ENCODE data around the gene NUP210L. TPM values are rescaled to one million over a fixed set of nuclear protein-coding genes. Genes with fewer than 3 reads are reported as not detected.

NUP210L gene
- not detected in 5 replicates for total RNA-seq (2022; extraction: Qiagen RNA extraction)

DNA sequence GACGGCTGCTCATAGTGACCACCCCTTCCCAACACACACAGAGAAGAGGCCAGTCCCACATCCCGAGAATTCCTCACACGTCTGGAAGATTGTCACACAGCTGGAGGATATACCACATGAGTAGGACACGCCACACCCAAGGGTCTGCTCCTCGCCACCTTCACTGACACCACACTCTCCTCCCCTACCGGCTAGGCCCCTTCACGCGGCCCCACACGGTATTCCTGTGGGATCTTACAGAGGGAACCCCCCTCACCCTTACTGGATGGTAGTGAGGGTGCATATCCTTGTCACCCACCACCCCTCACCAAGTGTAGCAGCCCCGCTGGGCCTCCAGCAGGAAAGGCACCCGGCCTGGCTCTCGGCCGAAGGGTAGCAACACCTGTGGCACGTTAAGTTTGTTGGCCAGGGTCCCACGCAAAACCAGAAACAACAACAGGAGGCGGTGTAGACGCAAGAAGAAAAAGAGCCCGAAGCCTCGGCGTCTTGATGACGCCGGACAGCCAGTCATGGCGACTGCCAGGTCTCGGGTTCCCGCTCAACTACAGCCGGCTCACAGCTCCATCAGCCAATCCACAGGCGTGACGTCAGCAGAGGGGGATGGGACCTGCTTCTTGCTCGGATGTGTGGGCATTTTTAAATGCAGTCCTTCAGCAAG lies at the start of gene NUP210L:
Gene NUP210L (minus strand): TSS at position 540 of the 658 bp plus-strand sequence.

DNA sequence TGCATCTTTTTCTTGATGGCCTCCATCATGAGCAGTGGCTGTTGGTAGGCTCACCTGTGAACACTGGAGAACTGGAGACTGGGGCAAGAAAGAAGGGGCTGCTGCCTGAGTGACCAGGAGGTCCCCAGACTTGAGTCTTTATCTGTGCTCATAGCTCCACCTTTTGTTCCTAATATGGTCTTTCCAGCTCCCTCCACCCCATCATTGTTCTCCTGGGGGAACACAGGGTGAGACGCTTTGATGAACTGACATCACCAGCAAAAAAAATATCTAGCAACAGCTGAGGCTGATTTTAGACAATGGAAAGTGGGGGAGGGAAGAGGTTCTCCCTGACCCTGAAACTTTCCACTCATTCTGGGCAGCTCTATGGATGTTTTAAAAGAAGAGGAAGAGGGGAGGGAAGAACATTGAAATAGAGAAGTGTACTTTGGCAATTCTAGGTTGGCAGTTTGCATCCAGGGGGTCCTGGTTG lies 37.2 kb upstream of the NUP210L start, which contains the start of gene TPM3:
Gene TPM3 (minus strand): TSS at position 111 of the 472 bp plus-strand sequence. CDS start 82 bp downstream, at position 29.

DNA sequence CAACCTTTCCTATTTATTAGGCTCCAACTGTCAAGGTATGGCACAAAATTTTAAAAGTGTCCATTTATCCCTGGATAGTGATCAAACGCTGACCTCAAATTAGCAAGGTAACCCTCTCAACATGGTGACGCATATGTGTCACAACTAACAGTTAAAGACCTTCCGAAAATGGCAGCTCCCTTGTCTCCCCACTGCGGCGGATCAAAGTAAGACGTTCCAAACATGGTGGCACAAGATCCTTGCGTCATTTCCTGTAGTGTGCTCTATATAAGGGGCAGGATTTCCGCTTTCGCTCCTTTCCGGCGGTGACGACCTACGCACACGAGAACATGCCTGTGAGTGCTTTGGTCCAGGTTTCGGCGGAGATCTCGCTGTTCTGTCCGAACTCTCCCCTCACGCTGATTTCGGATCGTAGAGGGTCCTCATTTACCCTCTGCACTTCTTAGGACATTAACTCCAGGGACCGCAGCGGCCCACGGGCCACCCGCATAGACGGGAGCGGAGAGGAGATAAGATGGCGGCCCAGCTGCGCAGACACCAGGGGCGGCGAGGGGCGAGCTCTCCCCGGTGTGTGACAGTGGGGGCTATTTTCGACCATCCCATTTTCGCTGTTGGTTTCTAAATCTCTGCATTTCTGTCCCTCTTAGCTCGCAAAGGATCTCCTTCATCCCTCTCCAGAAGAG lies 164.3 kb downstream of the NUP210L start, which contains the start of gene RPS27:
Gene RPS27 (plus strand): TSS at position 295 of the 683 bp plus-strand sequence. CDS start 35 bp downstream, at position 330.

DNA sequence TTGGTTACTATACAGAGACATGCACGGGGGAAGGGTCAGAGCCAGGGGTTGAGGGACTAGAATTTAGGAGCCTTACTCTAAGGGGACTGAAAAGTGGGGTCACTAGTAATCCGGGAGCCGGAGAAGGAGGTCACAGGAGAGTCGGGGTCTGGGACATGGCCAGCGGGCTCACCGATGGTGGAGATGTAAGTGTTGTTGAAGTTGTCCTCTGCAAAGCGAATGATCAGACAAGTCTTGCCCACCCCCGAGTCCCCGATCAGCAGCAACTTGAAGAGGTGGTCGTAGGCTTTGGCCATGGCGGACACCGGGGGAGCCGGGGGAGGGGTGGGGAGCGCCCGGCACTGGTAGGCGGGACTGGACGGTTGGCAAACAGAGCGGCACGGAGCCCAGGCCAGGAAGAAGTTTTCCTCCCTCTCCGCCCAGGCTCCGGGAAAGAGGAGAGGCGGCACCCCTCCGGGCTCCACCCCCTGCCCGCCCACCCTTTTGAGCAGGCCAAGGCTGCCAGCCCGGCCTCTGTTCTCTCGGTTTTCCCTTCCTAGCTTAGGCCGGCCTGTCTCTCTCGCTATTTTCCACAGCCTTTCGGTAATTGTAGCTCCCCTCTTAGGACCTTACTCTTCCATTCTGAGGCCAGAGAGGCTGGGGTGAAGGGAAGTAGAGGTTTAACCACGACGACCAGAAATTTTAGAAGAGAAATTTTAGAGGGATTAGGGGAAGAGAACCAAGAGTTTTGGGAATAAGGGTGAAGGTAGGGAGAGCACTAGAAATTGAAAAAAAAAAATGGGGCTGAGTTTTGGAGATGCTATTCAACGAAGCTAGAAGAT lies 168.7 kb downstream of the NUP210L start, which contains the start of gene RAB13:
Gene RAB13 (minus strand): TSS at position 399 of the 821 bp plus-strand sequence. CDS start 103 bp downstream, at position 296.

DNA sequence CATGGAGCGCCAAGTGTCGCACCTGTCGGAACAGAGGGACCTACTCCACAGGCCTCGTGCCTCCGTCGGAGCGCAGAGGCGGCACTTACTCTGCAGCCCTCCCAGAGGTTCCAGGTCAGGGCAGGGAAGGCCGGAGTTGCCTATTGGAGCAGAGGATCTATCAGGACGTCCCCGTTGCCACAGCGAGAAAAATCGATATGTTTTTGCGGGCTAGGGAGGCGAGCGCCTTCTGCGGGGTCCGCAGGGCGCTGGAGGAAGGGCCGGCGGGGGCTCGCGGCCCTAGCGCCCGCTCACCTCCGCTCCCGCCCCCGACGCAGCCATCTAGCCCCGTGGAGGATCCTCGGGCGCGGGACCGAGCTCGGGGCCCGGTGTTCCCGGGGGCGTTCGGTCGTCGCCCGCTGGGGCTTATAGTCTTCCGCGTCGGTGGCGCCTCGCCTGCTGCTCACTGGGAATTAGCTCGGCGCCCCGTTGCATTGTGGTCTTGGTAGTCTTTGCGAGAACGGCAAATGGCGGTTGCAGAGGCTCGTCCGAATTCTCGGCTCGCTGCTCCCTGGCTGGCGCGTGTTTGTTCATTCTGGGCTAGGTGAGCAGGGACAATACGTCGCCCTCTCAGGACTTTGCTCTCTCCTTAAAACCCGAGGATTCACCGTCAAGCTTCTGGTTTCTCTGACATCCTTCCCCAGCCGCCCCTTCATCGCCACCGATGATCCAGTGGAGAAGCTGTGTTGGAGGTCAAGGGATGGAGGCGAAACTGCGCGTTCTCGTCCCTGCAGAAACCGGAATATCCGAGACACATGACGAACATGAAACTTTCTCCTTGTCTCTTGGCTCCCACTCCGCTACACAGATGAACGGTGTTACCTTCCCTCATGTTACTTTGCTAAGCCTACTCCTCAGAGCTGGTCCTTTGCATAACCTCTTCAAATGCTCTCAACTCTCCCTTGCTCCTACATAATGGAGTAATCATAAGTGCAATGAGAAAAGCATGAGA lies 177.3 kb downstream of the NUP210L start, which contains the start of gene JTB:
Gene JTB (minus strand): TSS at position 425 of the 991 bp plus-strand sequence. CDS start 422 bp downstream, at position 3.

DNA sequence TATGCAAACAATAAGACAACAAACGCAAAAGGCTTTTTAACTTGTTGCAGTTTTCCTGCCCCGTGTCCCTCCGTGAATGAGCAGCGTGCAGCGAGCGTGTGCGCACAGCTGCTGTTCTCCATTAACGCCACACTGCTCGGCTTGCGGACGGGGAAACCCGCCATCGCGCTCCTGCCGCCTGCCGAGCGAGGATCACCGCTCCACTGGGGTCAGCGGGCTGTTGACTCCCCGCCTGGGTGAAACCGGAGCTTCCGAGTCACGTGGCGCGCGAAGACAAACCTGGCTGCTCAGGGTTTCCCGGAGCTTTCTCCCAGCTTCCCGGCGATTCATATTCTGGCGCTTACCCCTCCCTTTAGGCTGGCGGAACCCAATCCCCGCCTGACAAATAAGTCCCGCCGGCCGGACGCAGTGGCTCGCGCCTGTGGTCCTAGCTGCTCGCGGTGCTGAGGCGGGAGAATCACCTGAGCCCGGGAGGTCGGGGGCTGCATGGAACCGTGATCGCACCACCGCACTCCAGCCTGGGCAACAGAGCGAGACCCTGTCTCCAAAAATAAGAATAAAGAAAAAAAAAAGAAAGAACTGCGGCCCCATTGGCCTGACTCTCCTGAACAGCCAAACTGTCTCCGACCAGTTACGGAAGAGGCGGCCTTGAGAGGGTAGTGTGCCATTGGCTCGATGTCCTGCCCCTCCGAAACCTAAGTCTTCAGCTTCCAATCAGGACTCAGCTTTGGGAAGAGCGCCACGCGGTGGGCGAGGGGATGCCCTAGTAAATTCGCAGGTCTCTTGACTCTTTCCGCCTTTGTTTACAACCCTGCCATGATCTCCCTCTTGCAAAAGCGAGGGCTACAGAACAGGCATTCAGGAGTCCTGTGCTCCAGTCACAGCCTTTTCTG lies 187.5 kb downstream of the NUP210L start, which contains the start of gene CREB3L4:
Gene CREB3L4 (plus strand): TSS at position 796 of the 893 bp plus-strand sequence. CDS start 624 bp downstream, outside the sequence.

DNA sequence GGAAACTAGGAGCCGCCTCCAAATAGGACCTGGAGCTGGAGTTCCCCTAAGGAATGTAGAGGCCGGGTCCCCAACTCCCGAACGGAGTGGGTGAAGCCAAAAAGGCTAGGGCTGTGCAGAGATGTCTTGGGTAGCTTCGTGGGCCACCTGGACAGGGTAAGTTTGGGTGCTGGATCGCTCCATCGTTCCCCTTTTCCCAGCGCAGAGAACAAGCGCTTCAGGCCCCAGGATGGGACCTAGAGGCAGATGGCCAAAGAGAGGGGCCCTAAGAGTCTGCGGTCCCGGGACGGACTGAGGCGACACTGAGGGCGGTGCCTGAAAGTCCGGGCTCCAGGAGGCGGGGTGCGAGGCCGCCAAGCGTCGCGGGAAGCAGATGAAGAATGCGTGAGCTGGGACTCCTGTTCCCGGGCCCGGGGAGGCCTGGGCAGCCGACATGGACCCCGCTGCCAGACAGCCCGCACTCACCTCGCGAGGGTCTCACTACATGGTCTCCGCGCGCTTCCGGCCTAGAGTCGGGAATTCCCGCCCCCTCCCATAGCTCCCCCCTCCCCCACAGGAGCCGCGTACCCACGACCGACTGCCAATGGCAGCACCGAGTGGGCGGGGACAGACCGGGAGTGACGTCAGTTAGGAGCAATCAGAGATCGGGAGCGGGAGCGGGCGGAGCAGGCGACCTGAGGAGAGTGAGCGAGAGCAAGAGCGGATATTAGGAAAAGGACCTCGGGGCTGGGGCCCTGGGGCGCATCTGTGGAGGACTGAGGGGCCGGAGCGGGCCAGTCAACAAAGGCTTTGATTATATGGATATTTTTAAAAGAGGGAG lies 191.6 kb downstream of the NUP210L start, which contains the start of gene SLC39A1:
Gene SLC39A1 (minus strand): TSS at position 508 of the 820 bp plus-strand sequence. CDS start 822 bp downstream, outside the sequence.

DNA sequence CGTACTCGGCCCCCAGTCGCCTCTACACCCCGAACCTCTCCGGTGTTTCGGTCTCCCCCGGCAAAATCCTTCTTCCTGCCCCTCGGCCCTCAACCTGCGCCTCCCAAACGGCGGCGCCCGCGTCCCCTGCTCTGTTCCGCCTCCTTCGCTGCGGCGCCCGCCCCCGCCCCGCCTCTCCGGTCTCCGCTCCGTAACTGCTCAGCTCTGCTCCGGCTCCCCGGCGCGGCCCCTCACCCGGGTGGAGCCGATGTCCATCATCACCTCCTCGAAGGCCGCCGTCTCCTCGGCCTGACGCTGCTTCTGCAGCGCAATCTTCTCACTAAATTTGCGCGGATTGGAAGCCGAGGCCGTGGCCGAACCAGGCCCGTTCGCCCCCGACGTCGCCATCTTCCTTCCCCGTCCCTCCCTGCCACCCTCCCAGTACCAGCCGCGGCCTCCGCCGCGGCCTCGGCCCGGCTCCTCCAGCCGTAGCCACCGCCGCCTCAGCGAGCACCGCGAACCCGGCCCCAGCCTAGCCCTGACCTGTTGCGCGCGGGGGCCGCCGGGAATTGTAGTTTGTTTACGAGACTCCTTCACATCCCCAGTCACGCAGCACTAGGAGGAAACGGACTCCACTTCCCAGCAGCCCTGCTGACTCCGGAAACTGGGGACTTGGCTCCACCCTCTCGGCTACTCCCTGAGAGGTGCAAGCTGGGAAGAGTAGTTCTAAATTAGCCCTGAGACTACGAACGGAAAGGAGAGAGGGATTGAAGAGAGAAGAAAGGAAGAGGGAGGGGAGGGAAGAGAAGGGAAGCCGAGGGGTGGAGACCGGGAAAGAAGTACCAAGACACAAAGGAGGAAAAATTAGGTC lies 196.5 kb downstream of the NUP210L start, which contains the start of gene CRTC2:
Gene CRTC2 (minus strand): TSS at position 502 of the 850 bp plus-strand sequence. CDS start 115 bp downstream, at position 387.

DNA sequence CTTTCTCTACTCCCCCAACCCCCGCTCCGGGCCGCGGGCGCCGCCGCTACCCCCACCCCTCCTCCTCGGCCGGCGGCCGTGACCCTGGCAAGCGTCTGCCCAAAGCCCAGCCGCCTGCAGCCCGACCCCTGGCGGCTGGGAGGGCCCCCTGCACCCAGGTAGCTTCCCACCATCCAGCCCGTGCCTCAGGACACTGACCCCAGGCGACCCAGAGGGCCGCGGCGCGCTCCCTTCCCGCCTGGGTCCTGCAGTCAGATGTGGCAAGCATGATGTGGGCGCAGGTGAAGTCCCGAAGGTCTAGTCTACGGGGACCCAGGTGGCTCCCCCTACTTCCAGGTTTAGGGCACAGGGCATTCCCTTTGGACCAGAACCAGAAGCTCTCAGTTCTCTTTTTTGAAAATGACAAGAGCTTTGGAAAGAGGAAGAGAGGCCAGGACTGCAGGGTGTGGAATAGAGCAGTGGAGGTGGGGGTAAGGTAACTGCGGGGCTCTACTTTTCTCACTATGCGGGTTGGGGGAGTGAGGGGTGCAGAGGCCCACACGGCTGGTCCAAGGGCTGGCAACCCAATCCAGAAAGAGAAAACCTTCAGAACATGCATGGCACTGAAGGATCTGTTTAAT lies 208.1 kb downstream of the NUP210L start, which contains the start of gene DENND4B:
Gene DENND4B (minus strand): TSS at position 97 of the 620 bp plus-strand sequence. CDS start 2,344 bp downstream, outside the sequence.

Other genes with a start within 250 kb of the NUP210L start
- 7.9 to 11.3 TPM (median 9.1 TPM) in 5 replicates for gene GATAD2B, start 232.1 kb downstream of the NUP210L start, total RNA-seq (2022; extraction: Qiagen RNA extraction)
- gene DENND4B, start 208.4 kb downstream of the NUP210L start, total RNA-seq (2022; extraction: Qiagen RNA extraction) = 28.7 to 34.7 TPM (median 32.6 TPM) in 5 replicates
- 35.0 to 40.6 TPM (median 35.8 TPM) in 5 replicates for gene CRTC2, start 196.5 kb downstream of the NUP210L start, total RNA-seq (2022; extraction: Qiagen RNA extraction)
- gene SLC39A1, start 191.5 kb downstream of the NUP210L start, total RNA-seq (2022; extraction: Qiagen RNA extraction) = 160 to 170 TPM (median 162 TPM) in 5 replicates
- 7.8 to 10.5 TPM (median 9.3 TPM) in 5 replicates for gene CREB3L4, start 187.2 kb downstream of the NUP210L start, total RNA-seq (2022; extraction: Qiagen RNA extraction)
- 105 to 161 TPM (median 144 TPM) in 5 replicates for gene JTB, start 177.4 kb downstream of the NUP210L start, total RNA-seq (2022; extraction: Qiagen RNA extraction)
- 126 to 154 TPM (median 129 TPM) in 5 replicates for gene RAB13, start 168.7 kb downstream of the NUP210L start, total RNA-seq (2022; extraction: Qiagen RNA extraction)
- 4,245 to 5,781 TPM (median 4,379 TPM) in 5 replicates for gene RPS27, start 164.3 kb downstream of the NUP210L start, total RNA-seq (2022; extraction: Qiagen RNA extraction)
- gene TPM3, start 37.0 kb upstream of the NUP210L start, total RNA-seq (2022; extraction: Qiagen RNA extraction) = 457 to 643 TPM (median 490 TPM) in 5 replicates
- gene CFAP141, start 51.3 kb upstream of the NUP210L start, total RNA-seq (2022; extraction: Qiagen RNA extraction) = 0.40 TPM in 1 of 5 replicates, not detected in the others
- gene UBAP2L, start 65.9 kb upstream of the NUP210L start, total RNA-seq (2022; extraction: Qiagen RNA extraction) = 98.4 to 113 TPM (median 105 TPM) in 5 replicates
- 91.8 to 109 TPM (median 96.5 TPM) in 5 replicates for gene HAX1, start 117.6 kb upstream of the NUP210L start, total RNA-seq (2022; extraction: Qiagen RNA extraction)
- gene AQP10, start 166.0 kb upstream of the NUP210L start, total RNA-seq (2022; extraction: Qiagen RNA extraction) = not detected in 5 replicates
- gene ATP8B2, start 170.5 kb upstream of the NUP210L start, total RNA-seq (2022; extraction: Qiagen RNA extraction) = 30.1 to 43.8 TPM (median 38.3 TPM) in 5 replicates

All from A549 treated with Hydrocortisone at 1 μM for 4 hours (cell line).